GM21360 (cell line): Measurements from ENCODE around the gene PRICKLE2.

Source experiments
- ATAC-seq: cut with Tn5 transposase; IDR thresholded peaks from one replicate; pipeline ENCODE4 v1.9.1; 2021; ENCODE audit warnings: mild to moderate bottlenecking, moderate library complexity; ENCODE audit not compliant: unreplicated experiment

The PRICKLE2 gene

DNA sequence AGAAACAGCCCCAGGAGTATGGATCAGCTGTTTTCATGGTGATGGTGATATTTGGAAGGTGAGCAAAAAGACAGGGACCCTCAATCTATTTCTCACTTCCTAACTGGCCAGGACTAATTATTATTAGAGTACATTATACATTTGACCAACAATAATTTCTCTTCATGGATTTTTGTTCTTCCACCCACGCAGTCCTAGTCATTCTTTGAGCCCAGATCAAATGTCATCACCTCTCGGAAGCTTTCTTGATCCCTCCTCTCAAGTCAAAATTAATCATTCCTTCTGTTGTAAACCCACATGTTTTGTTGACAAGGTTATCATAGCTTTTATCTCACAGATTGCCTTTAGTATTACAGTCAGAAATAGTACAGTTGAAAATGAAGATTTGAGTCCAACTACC is 29.2 kb upstream of the PRICKLE2 start:
- ATAC-seq, result no peak

DNA sequence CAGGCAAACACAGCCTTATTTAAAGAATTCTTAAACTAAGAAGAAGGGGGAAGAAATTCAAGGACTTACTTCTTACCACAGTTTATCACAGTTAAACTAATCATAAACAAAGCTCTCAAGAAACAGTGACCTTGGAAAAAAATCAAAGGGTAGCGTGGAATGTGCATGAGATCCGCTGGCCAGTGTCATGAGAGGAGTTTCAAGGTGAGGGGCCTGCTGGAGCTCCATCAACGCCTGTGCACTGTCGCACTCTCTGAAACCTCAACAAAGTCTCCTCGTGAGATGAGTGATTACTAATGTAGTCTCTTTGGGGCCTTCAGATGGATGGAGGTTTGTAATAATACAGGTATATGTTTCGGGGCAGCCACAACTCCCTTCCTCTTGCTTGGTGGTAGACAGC is 28.4 kb upstream of the PRICKLE2 start:
- no peak for ATAC-seq

DNA sequence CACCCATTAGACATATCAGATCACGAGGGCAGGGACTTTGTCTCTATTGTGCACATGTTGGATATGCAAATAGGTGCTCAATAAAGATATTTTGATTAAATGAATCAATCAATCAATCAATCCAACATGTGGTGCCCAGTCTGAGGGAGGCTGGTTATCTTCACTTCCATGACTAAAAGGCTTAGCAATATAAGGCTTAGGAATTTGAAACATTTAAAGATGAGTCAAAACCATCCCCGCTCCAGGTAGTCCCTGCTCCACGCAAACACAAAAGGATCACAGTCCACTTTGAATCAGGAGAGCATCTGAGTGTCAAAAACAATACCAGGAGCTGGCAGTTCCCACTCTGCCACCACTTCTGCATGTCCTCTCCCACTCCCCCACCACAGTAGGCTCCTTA is 25.8 kb upstream of the PRICKLE2 start:
- no peak for ATAC-seq

GRCh38 chr3:64247991-64248646 is 22.9 kb upstream of the PRICKLE2 start:
- ATAC-seq, result no peak

DNA sequence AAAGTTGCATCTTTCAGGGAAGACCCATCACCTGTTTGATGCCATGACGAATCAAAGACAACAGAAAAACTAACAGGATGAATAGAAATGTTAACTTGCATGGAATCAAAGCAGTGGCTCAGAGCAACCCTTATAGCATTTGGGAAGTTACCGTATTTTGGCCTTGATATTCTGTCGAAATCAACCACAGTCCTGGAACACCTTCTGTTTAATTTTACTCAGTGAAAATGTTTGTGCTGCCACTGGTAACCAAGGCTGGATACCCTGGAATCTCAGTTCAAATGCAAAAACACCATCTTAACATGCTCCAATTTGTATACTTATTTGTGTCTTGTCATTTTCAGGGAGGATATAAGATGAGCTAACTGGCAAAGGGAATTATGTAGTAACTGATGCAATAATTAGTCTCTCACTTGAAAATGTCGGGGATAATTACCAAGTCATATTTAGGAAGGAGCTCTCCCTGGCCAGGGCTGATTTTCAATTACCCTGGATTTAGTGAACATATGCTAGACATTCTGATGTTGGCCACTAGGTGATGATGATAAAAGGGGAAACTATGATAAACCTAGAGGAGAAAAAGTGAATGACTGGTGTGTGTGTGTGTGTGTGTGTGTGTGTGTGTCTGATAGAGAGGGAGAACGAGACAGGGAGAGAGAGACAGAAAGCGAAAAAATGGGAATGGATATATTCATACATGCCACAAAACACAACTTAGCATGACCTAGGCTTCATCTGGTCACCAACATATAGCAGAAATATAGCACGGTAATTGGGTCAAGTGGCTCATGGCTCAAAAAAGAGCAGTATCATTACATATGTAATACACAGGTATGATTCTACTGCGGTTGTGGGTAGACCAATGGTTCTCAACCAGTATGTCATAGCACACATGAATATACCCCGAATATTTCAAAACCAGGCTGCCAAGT is 19.0 kb upstream of the PRICKLE2 start:
- ATAC-seq, result peak; percentile 88

DNA sequence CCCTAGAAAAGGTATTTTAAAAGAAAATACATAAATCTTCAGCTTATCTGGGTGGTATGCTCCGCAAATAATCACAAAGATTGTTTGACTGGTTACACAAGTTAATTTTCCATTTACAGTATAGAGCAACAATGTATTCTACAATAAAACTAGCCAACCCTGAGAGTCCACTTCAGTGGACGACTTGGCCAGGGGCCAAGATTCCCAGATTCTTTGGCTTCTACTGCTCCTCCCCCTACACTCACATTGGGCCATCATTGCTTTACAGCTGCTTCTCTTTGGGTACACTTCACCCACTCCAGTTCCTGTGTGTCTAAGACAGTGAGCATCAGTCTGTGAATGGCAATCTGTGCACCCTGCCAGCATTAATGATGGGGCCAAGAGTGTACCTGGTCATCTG is 17.2 kb upstream of the PRICKLE2 start:
- no peak for ATAC-seq

DNA sequence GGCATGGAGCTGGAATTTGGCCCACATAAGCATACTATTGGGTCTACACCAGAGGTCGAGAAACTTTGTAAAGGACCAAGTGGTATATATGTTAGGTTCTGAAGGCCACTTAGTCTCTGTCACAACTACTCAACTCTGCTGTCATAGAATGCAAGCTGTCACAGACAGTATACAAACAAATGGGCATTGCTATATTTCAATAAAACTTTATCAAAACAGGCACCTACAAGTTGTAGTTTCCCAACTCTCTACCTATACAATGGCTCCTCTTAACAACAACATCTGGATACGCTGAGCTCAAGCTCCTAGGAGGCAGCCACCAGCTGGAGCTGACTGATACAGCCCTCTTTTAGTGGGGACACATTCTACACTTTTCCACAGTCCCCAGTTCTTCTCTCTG is 15.7 kb upstream of the PRICKLE2 start:
- no peak for ATAC-seq

DNA sequence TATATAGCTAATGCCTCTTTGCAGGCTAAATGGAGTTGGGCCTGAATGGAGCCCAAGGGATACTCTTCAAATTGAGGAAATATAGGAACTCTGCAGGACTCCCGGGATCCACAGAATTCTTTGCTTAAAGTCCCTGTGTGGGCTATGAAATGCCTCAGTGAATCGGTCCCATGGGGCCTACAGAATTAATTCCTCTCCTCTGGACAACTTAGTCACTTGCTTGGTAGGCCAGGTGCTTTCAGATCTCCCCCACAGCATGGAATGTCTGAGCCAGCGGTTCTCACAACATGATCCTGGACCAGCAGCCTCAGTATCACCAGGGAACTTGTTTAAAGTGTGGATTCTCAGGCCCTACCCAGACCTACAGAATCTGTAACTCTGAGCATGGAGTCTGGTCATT is 15.1 kb upstream of the PRICKLE2 start:
- no peak for ATAC-seq

DNA sequence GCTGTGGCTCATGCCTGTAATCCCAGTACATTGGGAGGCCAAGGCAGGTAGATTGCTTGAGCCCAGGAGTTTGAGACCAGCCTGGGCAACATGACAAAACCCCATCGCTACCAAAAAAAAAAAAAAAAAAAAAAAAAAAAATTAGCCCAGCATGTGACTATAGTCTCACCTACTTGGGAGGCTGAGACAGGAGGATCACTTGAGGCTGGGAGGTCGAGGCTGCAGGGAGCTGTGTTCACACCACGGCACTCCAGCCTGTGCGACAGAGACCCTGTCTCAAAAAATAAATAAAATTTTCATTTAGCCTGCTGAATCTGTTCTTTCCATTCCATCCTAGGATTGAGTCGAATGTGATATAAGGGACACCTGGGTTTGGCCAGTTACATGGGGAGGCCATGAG is 14.6 kb upstream of the PRICKLE2 start:
- ATAC-seq, result no peak

DNA sequence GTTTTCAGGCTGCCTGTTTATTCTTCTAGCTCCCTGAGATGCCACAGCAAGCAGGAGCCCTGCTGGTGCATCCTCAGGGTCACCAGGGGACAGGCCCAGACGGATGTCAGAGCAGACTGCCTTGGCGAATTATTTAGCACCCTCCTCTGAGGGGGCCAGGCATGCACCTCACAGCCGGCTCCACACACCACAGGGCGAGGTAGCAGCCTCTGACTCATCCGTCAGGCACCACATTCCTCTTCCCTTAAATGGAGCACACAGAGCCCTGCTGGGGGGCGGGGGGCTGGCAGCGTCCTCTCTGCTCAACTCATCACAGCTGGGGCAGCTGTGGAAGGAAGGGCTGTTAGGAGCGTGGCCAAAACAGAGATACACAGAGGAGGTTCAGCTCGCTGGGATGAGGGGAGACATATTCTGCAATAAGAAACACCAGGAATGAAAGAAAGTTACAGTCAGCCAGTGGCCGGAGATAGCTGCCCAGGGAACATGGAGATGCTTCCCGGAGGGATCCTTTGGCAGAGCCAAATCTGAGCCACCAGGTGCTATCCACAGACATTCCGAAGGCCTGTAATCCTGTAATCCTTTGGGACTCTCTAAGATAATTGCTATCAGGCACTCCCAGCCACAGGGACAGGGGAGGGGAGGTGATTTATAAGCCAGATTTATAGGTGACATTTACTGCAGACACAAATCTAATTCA is 13.9 kb upstream of the PRICKLE2 start:
- ATAC-seq, result no peak

DNA sequence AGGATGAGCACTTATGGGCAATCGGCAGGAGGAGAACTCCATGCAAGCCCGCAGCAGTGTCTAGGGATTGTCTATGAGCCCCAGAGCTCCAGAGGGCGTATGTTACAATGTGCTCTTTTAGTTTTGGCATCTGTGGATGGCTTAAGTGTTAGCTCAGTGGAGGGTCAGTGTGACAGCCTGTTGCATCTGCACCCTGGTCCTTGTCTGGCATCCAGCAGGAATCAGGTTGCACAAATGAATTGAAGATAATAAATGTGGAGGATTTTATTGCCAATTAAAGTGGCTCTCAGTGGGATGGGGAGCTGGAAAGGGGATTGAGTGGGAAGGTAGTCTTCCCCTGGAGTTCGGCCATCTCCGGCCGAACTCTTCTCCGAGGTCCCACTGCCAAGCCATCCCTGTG is 11.8 kb upstream of the PRICKLE2 start:
- no peak for ATAC-seq

DNA sequence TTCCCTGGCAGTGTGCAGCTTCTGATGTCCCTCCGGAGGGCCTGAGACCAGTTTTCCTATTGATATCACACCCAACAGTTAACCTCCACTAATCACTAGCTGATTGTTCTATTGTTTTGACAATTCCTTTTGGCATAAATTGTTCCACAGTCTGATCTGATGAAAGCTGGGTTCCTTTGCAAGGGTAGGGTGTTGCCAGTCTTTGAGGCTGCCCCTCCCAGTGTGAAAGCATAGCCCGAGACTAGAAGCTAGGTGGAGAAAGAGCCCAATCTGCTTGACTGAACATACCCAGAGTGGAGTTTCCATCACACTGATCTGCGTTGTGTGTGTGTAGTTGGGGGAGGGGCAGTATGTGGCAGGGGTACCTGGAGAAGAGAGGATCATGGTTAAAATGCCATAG is 10.3 kb upstream of the PRICKLE2 start:
- no peak for ATAC-seq

DNA sequence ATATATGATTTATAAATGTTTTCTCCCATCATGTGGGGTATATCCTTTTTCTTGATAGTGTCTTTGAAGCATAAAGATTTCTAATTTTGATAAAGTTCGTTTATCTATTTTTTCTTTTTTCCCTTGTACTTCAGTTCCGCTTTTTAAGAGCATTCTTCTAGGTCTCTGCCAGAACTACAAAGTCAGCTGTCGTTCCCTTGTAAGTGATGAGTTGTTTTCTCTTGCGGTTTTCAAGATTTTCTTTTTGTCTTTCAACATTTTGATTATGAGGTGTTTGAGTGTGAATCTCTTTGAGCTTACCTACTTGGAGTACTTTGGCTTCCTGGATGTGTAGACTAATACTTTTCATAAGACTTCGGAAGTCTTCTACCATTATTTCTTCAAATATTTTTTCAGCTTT is 9.3 kb upstream of the PRICKLE2 start:
- no peak for ATAC-seq

- no peak for ATAC-seq
Observed at GRCh38 chr3:64232821-64233220, 7.6 kb upstream of the PRICKLE2 start.

DNA sequence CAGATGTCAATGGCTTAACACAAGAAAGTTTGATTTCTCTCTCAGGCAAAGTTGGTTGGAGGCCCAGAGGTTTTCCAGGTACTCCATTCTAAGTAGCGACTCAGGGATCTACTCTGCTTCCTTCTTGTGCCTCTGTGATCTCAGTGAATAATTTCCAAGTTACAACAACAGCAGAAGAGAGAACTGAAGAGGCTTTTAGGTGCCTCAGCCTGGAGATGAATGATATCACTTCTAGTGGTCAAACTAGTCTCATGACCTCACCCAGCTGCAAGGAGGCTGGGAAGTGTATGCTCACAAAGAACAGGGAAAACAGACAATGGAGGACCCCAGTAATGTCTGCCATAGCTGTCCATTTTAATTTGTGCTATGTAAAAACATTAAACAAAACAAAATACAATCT is 4.6 kb upstream of the PRICKLE2 start:
- no peak for ATAC-seq

DNA sequence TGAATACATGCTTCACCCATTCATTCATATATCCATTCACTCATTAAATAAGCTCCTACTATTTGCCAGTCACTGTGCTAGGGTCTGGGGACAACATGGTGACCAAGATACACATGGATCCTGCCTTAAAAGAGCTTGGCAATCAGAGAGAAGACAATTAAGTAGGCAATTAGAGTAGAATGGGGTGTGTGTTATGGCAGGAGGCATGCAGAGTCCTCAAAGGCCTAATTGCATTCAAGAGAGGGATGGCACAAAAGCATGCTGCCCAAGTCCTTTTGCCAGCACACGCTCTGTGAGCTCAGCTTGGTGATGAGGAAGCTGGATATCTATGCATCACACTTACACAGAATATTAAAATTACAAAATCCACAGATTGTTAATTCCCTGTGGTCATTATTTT is 2.8 kb upstream of the PRICKLE2 start:
- no peak for ATAC-seq

GRCh38 chr3:64226730-64227129 is 1.5 kb upstream of the PRICKLE2 start:
- no peak for ATAC-seq

GRCh38 chr3:64225695-64226499 is 631 bp upstream of the PRICKLE2 start:
- ATAC-seq, result peak; percentile 17

DNA sequence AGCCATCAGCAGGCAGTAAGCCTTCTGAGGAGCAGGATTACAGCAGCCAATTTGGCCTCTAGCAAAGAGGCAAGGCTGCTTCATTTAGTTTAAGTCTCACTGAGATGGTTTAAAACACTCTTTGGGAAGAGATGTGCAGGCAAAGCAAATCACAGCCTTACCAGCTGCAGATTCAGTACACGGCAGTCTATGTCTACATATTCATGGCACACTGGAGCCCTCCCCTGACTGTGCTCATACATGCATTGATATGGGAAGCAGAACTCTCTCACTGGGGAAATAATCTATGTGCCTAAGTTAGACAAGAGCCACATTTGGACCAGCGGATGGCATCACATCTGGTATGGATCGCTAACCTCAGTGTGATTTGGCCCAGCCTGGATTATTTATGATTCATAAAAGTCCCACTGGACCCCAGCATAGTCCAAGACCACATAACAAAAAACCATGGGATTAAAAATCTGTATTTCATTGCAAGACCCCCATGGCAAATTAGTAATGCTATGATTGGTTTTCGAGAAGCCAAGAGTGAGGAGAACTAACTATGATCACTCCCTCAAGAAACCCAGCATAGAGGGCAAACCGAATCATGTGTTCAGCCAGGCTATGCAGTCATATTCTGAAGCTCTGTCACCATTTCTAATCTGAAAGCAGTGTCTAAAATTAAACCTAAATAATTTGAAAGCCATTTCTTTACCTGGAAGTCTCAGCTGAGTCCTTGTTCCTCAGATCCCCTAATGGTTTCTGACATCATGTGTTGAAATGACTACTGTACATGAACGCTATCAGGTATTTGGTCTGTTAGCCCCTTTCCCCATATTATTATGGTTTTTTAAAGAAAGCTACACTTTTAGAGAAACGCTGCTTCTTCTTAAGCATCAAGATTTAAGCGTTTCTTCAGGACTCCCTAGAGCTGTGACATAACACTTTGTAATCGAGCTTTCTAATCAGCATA is 1.2 kb downstream of the PRICKLE2 start:
- no peak for ATAC-seq
